HG03469 (cell line): ENCODE measurements around the gene AK3.
A peak's percentile ranks its signal among the peaks of the same experiment; 100 is the strongest.
"Not testable (repeated sequence)": the region's sequence is repeated elsewhere in the genome, so short reads cannot be mapped to it uniquely, and the experiment has no call there.

Experiments
- ATAC-seq: cut with Tn5 transposase; IDR thresholded peaks from one replicate; pipeline ENCODE4 v1.9.1; 2021; ENCODE audit warnings: mild to moderate bottlenecking, moderate library complexity, moderate number of reproducible peaks; ENCODE audit not compliant: unreplicated experiment

Gene AK3

DNA sequence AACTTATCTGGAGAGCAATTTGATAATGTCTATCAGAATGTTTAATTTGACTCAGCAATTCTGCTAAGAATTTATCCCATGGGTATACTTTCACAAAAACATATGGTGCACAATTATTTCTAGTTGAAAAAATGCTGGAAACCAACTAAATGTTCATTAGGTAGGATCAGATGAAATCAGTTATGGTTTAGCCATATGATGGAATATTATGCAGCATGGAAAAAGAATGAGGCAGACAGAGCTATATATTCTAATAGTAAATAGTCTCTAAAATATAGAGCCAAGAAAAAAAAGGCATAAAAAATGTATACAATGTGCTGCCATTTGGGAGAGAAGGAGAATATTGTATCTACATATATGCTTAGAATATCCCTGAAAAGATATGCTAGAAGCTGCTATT is 71.1 kb downstream of the AK3 start:
- ATAC-seq: no peak

DNA sequence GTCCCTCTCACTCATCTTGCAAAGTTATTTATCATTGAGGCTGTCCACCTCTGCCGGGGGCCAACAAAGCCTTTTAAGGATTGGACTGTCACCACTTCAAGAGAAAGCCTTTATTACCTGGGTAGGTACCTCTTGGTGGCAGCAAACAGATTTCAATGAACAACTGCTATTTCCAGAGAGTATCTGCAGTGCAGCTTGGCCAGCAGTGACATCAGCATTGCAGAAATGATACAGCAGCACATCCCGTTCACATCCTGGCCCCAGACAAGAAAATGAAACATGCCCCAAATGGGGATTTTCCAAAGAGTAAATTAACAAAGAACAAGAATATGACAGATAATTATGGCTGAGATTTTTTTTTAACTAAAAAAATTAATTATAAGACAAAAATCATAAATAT is 72.4 kb downstream of the AK3 start:
- no peak for ATAC-seq

DNA sequence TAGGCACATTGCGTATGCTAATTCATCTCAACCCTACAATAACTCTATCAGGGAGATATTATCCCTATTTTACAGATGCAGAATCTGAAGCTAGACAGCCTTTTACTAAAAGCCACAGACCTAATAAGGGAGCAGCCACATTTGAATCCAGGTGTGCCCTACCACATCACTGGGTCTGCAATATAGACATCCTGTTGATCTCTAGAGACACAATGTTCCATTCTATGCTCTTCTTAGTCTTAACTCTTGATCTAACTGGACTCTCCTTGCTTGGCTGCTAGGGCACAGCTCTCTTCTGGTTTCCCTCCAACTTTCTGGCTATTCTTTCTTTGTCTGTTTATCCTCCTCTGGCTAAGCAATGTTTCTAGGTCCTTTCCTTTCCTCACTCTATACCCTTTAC is 73.3 kb downstream of the AK3 start:
- no peak for ATAC-seq

DNA sequence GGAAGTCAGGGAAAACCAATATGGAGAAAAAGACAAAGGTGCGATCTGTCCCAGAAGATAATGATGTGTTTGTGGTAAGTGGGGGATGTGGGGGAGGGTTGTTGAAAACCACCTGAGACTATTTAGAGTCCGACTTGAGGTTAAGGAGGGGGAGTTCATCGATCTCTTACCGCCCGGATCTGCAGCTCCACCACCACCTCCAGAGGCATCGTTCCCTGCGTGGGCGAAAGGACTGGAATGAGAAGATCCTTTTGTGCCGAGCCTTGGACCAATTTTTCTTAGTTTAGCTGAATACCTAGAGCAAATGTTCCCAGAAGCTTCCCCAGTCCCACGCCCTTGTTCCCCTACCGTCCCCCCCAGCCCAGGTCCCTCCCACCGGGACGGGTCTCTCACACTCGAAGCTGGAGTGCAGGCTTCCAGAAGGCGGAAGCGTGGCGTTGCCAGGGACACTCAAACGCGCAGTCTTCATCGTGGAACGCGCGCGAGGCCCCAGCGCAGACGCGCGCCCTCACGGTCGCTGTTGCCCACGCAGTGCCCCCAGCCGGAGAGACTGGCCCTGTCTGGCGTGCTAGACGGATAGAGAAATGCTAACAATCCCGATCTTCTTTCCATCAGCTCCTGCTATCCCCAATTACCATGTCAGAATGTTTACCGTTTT is 74.8 kb downstream of the AK3 start, which contains the start of gene SPATA6L:
SPATA6L (minus strand) TSS at position 439 of the 658 bp plus-strand sequence; CDS start at position 209, 230 bp downstream.
- no peak for ATAC-seq

DNA sequence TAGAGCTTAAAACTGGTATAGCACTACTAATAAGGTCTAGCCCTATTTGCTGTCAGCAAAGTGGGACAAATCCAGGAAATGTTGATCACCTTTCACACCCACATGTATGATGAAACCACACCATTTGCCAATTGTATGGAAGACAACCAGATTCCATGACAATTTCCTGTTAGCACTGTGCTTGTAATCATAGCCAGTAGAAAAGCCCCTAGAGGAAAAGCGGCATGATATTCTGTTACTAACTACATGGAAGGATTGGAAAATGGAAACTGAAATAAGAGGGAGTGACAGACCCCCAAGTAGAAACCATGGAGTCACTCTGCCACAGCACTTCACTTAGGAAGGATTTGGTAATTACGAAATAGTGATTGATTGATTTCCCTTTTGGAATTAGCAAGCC is 75.6 kb downstream of the AK3 start:
- no peak for ATAC-seq

DNA sequence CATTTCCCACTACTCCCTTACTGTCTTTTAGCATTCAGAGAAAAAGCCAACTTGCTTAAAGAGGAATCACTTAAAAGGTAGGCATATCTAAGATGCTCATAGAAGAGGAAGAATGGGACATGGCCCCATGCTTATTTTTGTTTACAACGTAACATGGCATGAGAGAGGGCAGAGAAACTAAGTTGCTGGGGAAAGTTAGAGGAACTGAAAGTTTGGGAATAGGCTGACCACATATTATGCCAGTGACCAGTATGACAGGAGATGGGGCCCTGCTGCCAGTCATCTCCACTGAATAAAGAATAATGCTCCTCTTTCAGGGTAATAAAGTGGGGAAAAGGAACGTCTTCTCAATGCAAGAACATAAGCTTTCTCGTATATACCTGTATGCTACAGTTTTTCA is 77.0 kb downstream of the AK3 start:
- ATAC-seq: no peak

DNA sequence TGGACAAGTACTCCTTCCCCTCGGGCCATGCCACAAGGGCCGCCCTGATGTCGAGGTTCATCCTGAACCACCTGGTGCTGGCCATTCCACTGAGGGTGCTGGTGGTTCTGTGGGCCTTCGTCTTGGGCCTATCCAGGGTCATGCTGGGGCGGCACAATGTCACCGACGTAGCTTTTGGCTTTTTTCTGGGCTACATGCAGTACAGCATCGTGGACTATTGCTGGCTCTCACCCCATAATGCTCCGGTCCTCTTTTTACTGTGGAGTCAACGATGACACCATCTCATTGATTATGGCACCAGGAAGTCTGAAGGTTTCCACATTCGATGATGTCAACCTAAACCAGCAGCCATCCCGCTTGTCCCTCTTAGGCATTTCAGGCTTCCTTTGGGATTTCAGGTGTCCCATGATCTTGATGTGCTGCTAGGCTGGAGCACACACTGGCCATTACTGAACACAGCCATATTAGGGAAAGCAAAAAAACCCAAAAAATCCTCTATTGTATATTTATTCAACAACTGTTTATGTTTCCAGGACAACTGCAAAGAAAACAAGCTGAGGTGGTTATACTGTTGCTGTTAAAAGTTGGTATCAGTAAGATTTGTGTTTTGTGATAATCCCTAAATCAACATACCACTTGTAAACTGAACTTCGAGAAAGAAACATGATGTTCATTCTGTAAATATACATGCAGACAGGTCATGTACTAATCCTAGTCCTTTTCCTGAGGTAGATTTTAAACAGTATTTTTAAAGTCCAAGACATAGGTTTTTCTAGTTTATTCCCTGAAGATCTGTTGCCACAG is 77.8 kb downstream of the AK3 start:
- ATAC-seq: no peak

DNA sequence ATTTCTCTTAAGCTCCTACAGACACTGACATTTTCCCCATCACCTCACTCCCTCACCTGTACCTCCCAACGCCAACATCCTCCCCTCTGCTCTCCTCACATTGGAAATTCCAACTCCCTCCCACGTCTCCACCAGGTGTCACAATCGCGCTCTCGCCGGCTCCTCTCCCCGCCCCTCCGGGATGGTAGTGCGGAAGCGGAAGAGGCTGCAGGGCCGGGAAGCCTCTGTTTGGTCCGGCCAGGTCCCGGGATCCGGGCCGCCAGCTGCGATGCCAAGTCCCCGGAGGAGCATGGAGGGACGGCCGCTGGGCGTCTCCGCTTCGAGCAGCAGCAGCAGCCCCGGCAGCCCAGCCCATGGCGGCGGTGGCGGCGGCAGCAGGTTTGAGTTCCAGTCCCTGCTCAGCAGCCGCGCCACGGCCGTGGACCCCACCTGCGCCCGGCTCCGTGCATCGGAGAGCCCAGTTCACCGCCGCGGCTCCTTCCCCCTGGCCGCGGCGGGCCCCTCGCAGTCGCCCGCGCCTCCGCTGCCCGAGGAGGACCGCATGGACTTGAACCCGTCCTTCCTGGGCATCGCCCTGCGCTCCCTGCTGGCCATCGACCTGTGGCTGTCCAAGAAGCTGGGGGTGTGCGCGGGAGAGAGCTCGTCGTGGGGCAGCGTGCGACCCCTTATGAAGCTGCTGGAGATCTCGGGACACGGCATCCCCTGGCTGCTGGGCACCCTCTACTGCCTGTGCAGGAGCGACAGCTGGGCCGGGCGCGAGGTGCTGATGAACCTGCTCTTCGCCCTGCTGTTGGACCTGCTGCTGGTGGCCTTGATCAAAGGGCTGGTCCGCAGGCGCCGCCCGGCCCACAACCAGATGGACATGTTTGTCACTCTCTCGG is 78.7 kb downstream of the AK3 start, which contains the start of gene PLPP6:
PLPP6 (plus strand) TSS at position 187 of the 881 bp plus-strand sequence; CDS start at position 269, 82 bp downstream.
- ATAC-seq: peak; percentile 77

DNA sequence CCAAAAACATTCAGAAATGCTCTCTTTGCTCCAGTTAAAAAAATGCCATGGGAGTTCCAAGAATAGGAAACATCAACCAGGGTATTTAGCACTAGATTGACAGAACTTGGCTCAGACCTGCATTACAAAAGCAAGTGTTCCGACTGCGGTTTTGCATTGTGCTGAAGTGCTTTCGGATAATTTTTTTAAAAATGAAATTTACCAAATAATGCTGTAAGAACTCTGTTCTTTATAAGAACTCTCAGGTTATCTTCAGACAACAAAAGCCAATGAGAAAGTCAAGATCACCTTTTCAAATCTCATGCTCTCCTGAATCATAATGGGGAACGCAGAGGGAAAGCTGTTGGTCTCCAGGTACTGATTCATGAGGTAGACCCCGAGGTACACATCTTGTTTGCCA is 79.4 kb downstream of the AK3 start:
- no peak for ATAC-seq

DNA sequence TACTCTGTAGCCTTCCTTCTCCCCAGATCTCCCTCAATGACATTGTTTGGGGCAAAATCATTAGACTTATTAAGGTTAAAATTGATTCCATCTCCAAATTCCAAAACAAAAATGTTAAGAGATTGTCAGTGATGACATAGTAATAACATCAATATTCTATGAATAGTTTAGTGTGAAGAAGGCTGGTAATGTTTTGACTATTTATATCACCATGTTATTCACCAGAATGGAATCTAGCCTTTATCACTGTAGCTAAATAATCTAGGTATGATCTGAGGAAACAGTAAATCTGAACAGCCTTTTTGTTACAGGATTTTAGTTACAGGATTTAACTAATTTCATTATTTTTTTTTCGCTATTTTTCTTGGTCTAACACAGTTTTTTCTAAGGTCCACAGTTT is 79.8 kb downstream of the AK3 start:
- ATAC-seq: no peak

DNA sequence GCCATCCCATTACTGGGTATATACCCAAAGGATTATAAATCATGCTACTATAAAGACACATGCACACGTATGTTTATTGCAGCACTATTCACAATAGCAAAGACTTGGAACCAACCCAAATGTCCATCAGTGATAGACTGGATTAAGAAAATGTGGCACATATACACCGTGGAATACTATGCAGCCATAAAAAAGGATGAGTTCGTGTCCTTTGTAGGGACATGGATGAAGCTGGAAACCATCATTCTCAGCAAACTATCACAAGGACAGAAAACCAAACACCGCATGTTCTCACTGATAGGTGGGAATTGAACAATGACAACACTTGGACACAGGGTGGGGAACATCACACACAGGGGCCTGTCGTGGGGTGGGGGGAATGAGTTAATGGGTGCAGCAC is 80.3 kb downstream of the AK3 start:
- ATAC-seq: not testable (repeated sequence)
